Measurements from ENCODE around the gene HOXA3.

HOXA3 gene

GRCh38 chr7:27130540-27131389, 21.6 kb downstream of the HOXA3 start, which contains the start of gene HOXA4:
Gene HOXA4 (minus strand): TSS chr7:27130757. CDS start chr7:27130733, 24 bp downstream.
- H3K27me3 ChIP-seq: peaks cover 98% of the 10 kb centered on the region
- no peaks in the 10 kb centered on the region for H3K4me1 ChIP-seq
- no peaks in the 10 kb centered on the region for H3K36me3 ChIP-seq
- no peaks in the 10 kb centered on the region for H3K9me3 ChIP-seq
- no peak within 1 kb of the TSS for H3K4me3 ChIP-seq (ENCODE audit: low read depth, low read length)
- no peak for TF ChIP-seq CTCF (IDR thresholded peaks at IDR 0.05; ENCODE audit: low read depth, low read length)
- DNase-seq: no peak

- Histone ChIP-seq H3K36me3 (no peaks in the 10 kb centered on the region), H3K4me1 (no peaks in the 10 kb centered on the region), H3K4me3 (ENCODE audit: low read depth, low read length) (no peak overlapping the region), H3K27me3 (peaks cover 98% of the 10 kb centered on the region), H3K9me3 (no peaks in the 10 kb centered on the region)
- TF ChIP-seq CTCF (IDR thresholded peaks at IDR 0.05; ENCODE audit: low read depth, low read length): no peak
- DNase-seq: no peak
Measured at GRCh38 chr7:27129729-27130539, 22.4 kb downstream of the HOXA3 start.

- H3K9me3 ChIP-seq: no peaks in the 10 kb centered on the region
- peaks cover 98% of the 10 kb centered on the region for H3K27me3 ChIP-seq
- no peak overlapping the region for H3K4me3 ChIP-seq (ENCODE audit: low read depth, low read length)
- DNase-seq: no peak
- H3K36me3 ChIP-seq: no peaks in the 10 kb centered on the region
- no peak for TF ChIP-seq CTCF (IDR thresholded peaks at IDR 0.05; ENCODE audit: low read depth, low read length)
- H3K4me1 ChIP-seq: no peaks in the 10 kb centered on the region
Measured at GRCh38 chr7:27128776-27129728, 23.3 kb downstream of the HOXA3 start.

GRCh38 chr7:27128034-27128433, 24.3 kb downstream of the HOXA3 start:
- H3K9me3 ChIP-seq: no peaks in the 10 kb centered on the region
- no peak for DNase-seq
- H3K4me1 ChIP-seq: no peaks in the 10 kb centered on the region
- H3K27me3 ChIP-seq: peaks cover 98% of the 10 kb centered on the region
- no peak overlapping the region for H3K4me3 ChIP-seq (ENCODE audit: low read depth, low read length)
- H3K36me3 ChIP-seq: no peaks in the 10 kb centered on the region
- no peak for TF ChIP-seq CTCF (IDR thresholded peaks at IDR 0.05; ENCODE audit: low read depth, low read length)

GRCh38 chr7:27126596-27127327, 25.6 kb downstream of the HOXA3 start:
- H3K9me3 ChIP-seq: no peaks in the 10 kb centered on the region
- peaks cover 98% of the 10 kb centered on the region for H3K27me3 ChIP-seq
- TF ChIP-seq CTCF (IDR thresholded peaks at IDR 0.05; ENCODE audit: low read depth, low read length): no peak
- no peak overlapping the region for H3K4me3 ChIP-seq (ENCODE audit: low read depth, low read length)
- DNase-seq: no peak
- H3K36me3 ChIP-seq: no peaks in the 10 kb centered on the region
- H3K4me1 ChIP-seq: no peaks in the 10 kb centered on the region
